Nephron progenitor cell (in vitro differentiated cells): Measurements from ENCODE around the gene ASNSD1.
"Not testable (repeated sequence)": the region's sequence is repeated elsewhere in the genome, so short reads cannot be mapped to it uniquely, and the experiment has no call there.

Experiments used
- DNase-seq: peaks from one replicate; pipeline ENCODE4 v3.0.0; 2021
- H3K27ac Mint-ChIP-seq: 2 replicates; pipeline ENCODE4 v1.8.0; 2021; ENCODE audit warnings: mild to moderate bottlenecking, moderate library complexity, mixed read lengths
- H3K27me3 Mint-ChIP-seq: 2 replicates; pipeline ENCODE4 v1.8.0; 2021; ENCODE audit warnings: mild to moderate bottlenecking, low read depth, mixed read lengths; ENCODE audit not compliant: poor library complexity
- H3K36me3 Mint-ChIP-seq: 2 replicates; pipeline ENCODE4 v1.8.0; 2021; ENCODE audit warnings: low read depth, mixed read lengths
- H3K4me1 Mint-ChIP-seq: 2 replicates; pipeline ENCODE4 v1.8.0; 2021; ENCODE audit warnings: mixed read lengths
- H3K4me3 Mint-ChIP-seq: 2 replicates; pipeline ENCODE4 v1.8.0; 2021; ENCODE audit warnings: mild to moderate bottlenecking, moderate library complexity, mixed read lengths
- H3K9me3 Mint-ChIP-seq: 2 replicates; pipeline ENCODE4 v1.8.0; 2021; ENCODE audit warnings: mild to moderate bottlenecking, moderate library complexity, mixed read lengths
- TF ChIP-seq, protein P1 (sequence below): fragments of 200-600 bp; sonication (generic); IDR thresholded peaks from 2 replicates; pipeline ENCODE4 v1.5.0; 2021; ENCODE audit warnings: antibody characterized with exemption

The ASNSD1 gene

DNA sequence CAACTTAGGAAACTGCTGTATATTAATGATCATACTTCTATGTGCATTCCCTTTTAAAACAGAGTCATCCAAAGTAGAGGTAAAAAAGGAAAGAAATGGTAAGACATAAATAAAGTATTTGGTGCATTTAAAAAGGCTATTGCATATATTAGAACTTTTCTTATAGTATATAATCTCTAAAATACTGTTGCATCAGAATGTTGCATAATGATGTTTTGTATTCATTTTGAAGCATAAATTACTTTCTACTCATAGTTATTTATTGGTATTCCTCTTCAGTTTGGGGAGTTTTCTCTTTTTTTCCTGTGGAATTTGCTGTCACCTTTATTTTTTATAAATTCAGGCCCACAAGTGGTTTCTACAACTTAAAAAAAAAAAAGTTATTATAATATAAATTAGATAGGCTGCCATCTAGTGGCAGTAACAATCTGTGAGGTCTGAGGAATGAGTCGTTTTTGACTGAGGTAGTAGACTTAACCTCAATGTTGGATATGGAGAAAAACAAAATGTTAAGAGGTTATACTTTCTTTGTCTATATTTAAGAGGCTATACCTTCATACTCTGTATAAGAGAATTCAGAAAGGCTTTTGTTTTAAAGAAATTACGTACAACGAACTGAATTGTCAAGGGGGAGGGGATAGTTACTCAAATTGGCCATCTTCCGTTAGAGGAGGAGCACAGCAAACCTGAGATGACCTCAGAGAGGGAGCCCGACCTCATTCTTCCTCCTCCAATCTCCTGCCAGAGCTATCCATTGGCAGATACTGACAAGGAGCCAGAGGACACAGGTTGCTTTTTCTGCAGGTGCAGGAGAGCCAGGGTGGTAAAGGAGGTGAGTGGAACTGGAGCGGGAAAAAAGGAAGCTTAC lies 37.0 kb downstream of the ASNSD1 start:
- Mint-ChIP-seq H3K27me3 (peaks cover 8% of the 10 kb centered on the region), H3K36me3 (peaks cover 3% of the 10 kb centered on the region), H3K27ac (no peak overlapping the region), H3K4me1 (no peaks in the 10 kb centered on the region), H3K4me3 (peak overlapping the region; percentile 62), H3K9me3 (no peaks in the 10 kb centered on the region)
- TF ChIP-seq, protein P1, sequence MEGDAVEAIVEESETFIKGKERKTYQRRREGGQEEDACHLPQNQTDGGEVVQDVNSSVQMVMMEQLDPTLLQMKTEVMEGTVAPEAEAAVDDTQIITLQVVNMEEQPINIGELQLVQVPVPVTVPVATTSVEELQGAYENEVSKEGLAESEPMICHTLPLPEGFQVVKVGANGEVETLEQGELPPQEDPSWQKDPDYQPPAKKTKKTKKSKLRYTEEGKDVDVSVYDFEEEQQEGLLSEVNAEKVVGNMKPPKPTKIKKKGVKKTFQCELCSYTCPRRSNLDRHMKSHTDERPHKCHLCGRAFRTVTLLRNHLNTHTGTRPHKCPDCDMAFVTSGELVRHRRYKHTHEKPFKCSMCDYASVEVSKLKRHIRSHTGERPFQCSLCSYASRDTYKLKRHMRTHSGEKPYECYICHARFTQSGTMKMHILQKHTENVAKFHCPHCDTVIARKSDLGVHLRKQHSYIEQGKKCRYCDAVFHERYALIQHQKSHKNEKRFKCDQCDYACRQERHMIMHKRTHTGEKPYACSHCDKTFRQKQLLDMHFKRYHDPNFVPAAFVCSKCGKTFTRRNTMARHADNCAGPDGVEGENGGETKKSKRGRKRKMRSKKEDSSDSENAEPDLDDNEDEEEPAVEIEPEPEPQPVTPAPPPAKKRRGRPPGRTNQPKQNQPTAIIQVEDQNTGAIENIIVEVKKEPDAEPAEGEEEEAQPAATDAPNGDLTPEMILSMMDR = peak; percentile 66
- DNase-seq = no peak

GRCh38 chr2:189700681-189701080 lies 39.4 kb downstream of the ASNSD1 start:
- no peak for DNase-seq
- Mint-ChIP-seq H3K27me3 (peaks cover 4% of the 10 kb centered on the region), H3K4me3 (no peak overlapping the region), H3K36me3 (no peaks in the 10 kb centered on the region), H3K9me3 (no peaks in the 10 kb centered on the region), H3K4me1 (no peaks in the 10 kb centered on the region), H3K27ac (no peak overlapping the region)
- TF ChIP-seq, protein P1 = no peak

DNA sequence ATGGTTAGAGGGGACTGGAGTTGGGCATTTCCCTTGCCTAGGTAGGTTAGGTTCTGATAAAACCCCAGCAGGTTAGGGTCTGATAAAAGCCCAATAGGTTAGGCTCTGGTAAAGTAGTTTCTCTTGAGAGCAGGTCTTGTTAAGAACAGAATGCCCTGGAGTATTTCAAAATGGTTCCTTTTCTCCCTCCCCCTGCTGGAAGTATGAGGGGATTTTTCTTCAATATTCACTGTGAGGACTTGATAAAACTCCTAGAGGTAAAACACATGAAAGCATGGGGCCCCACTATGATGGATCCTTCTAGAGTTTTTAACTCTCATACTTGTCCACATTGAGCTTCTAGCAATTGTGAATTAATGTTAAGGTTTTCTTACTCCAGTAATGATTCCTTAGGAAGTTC lies 40.8 kb downstream of the ASNSD1 start:
- Mint-ChIP-seq H3K27ac (no peak overlapping the region), H3K4me3 (no peak overlapping the region), H3K9me3 (no peaks in the 10 kb centered on the region), H3K36me3 (peaks cover 4% of the 10 kb centered on the region), H3K4me1 (no peaks in the 10 kb centered on the region), H3K27me3 (peaks cover 4% of the 10 kb centered on the region)
- TF ChIP-seq, protein P1 = no peak
- no peak for DNase-seq

GRCh38 chr2:189709501-189710221 lies 48.4 kb downstream of the ASNSD1 start:
- H3K4me3 Mint-ChIP-seq = no peak overlapping the region
- TF ChIP-seq, protein P1 = no peak
- peaks cover 8% of the 10 kb centered on the region for H3K4me1 Mint-ChIP-seq
- H3K36me3 Mint-ChIP-seq = peaks cover 51% of the 10 kb centered on the region
- H3K27ac Mint-ChIP-seq = no peak overlapping the region
- DNase-seq = no peak
- H3K27me3 Mint-ChIP-seq = peaks cover 7% of the 10 kb centered on the region
- H3K9me3 Mint-ChIP-seq = peaks cover 43% of the 10 kb centered on the region

DNA sequence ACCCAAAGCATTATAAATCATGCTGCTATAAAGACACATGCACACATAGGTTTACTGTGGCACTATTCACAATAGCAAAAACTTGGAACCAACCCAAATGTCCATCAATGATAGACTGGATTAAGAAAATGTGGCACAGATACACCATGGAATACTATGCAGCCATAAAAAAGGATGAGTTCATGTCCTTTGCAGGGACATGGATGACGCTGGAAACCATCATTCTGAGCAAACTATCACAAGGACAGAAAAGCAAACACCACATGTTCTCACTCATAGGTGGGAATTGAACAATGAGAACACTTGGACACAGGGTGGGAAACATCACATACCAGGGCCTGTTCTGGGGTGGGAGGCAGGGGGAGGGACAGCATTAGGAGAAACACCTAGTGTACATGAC lies 56.3 kb downstream of the ASNSD1 start:
- not testable (repeated sequence) for DNase-seq, H3K27me3 Mint-ChIP-seq, H3K4me1 Mint-ChIP-seq, H3K27ac Mint-ChIP-seq, H3K4me3 Mint-ChIP-seq
- H3K36me3 Mint-ChIP-seq = peaks cover 25% of the 10 kb centered on the region
- peaks cover 56% of the 10 kb centered on the region for H3K9me3 Mint-ChIP-seq

GRCh38 chr2:189719571-189719970 lies 58.3 kb downstream of the ASNSD1 start:
- H3K9me3 Mint-ChIP-seq = peaks cover 36% of the 10 kb centered on the region
- H3K36me3 Mint-ChIP-seq = peaks cover 18% of the 10 kb centered on the region
- no peak for DNase-seq
- H3K4me3 Mint-ChIP-seq = no peak overlapping the region
- no peak overlapping the region for H3K27ac Mint-ChIP-seq
- no peaks in the 10 kb centered on the region for H3K4me1 Mint-ChIP-seq
- TF ChIP-seq, protein P1 = no peak
- peaks cover 3% of the 10 kb centered on the region for H3K27me3 Mint-ChIP-seq
